ENCODE results near the gene CDH12.

DNA sequence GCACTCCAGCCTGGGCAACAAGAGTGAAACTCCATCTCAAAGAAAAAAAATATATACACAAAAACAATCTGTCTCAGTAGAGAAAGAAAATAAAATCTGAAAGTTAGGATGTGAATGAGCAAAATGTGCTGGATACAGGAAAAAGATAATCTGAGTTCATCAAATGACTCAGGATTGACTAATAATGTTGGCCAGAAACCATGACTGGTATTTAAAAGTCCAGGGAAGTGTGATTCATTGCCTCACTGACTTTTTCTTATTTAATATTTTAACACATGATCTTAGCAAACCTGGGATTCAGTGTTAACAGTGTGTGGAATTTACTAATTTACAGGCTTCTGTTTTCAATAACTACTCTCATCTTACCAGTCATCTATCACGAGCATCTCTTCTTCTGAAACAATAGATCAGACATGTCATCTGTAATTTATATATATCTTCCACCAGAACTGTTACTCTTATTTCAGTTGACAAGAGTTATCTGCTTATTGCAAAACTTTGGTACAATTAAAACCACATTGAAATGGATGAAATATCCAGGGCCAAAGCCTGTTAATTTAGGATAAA lies 256.7 kb downstream of the CDH12 start:
- TF ChIP-seq, protein P1, sequence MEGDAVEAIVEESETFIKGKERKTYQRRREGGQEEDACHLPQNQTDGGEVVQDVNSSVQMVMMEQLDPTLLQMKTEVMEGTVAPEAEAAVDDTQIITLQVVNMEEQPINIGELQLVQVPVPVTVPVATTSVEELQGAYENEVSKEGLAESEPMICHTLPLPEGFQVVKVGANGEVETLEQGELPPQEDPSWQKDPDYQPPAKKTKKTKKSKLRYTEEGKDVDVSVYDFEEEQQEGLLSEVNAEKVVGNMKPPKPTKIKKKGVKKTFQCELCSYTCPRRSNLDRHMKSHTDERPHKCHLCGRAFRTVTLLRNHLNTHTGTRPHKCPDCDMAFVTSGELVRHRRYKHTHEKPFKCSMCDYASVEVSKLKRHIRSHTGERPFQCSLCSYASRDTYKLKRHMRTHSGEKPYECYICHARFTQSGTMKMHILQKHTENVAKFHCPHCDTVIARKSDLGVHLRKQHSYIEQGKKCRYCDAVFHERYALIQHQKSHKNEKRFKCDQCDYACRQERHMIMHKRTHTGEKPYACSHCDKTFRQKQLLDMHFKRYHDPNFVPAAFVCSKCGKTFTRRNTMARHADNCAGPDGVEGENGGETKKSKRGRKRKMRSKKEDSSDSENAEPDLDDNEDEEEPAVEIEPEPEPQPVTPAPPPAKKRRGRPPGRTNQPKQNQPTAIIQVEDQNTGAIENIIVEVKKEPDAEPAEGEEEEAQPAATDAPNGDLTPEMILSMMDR (IDR thresholded peaks at IDR 0.05) = no peak
- no peak for TF ChIP-seq POLR2AphosphoS5 (IDR thresholded peaks at IDR 0.05)
